A673 (cell line): ENCODE data around the gene TRIM46.
"Not testable (repeated sequence)": the region's sequence is repeated elsewhere in the genome, so short reads cannot be mapped to it uniquely, and the experiment has no call there.

Source experiments
- CTCF ChIP-seq: fragments of 300-800, 200-600 bp; sonication (generic); conservative IDR thresholded peaks from 2 replicates; pipeline ENCODE4 v1.5.1; 2017; ENCODE audit warnings: low read depth, mild to moderate bottlenecking, antibody characterized with exemption, low read length, moderate library complexity, mixed read lengths
- EZH2 ChIP-seq: fragments of 200-600 bp; sonication (generic); IDR thresholded peaks from 2 replicates; pipeline ENCODE4 v1.6.1; 2017; ENCODE audit warnings: borderline replicate concordance, low read depth, mild to moderate bottlenecking, mixed read lengths, antibody characterized with exemption, low read length; ENCODE audit not compliant: poor library complexity, severe bottlenecking

GRCh38 chr1:155164625-155165024 lies 9.0 kb upstream of the TRIM46 start:
- not testable (repeated sequence) for TF ChIP-seq CTCF, EZH2
